KOPT-K1 (cell line): ENCODE results near the gene POTEB3.
"Not testable (repeated sequence)": the region's sequence is repeated elsewhere in the genome, so short reads cannot be mapped to it uniquely, and the experiment has no call there.

Experiments used
- H3K27ac ChIP-seq: fragments of 200-600 bp; sonication (generic); 2 replicates; pipeline ENCODE4 v1.5.1; 2016; ENCODE audit warnings: antibody characterized with exemption, mild to moderate bottlenecking, low read depth, low read length; ENCODE audit not compliant: poor library complexity, severe bottlenecking
- H3K36me3 ChIP-seq: fragments of 200-600 bp; sonication (generic); 2 replicates; pipeline ENCODE4 v1.5.1; 2017; ENCODE audit warnings: antibody characterized with exemption, mild to moderate bottlenecking, low read length, moderate library complexity; ENCODE audit not compliant: insufficient read depth
- H3K9me3 ChIP-seq: fragments of 200-600 bp; sonication (generic); 2 replicates; pipeline ENCODE4 v1.5.1; 2017; ENCODE audit warnings: antibody characterized with exemption, low read length, mild to moderate bottlenecking; ENCODE audit not compliant: insufficient read depth, poor library complexity, severe bottlenecking

The POTEB3 gene

GRCh38 chr15:21440399-21440798 is at the start of gene POTEB3:
POTEB3 (minus strand) TSS chr15:21440499; CDS start chr15:21440011, 488 bp downstream.
- not testable (repeated sequence) for H3K9me3 ChIP-seq, H3K27ac ChIP-seq, H3K36me3 ChIP-seq

GRCh38 chr15:21453683-21454082 is 13.4 kb upstream of the POTEB3 start:
- H3K27ac ChIP-seq, H3K9me3 ChIP-seq, H3K36me3 ChIP-seq: not testable (repeated sequence)

- not testable (repeated sequence) for H3K27ac ChIP-seq, H3K9me3 ChIP-seq, H3K36me3 ChIP-seq
These were observed 11.7 kb upstream of the POTEB3 start for GRCh38 chr15:21451920-21452563.

- not testable (repeated sequence) for H3K36me3 ChIP-seq, H3K9me3 ChIP-seq, H3K27ac ChIP-seq
These were observed 11.2 kb upstream of the POTEB3 start for GRCh38 chr15:21451487-21451886.

GRCh38 chr15:21407366-21407765 is 32.9 kb downstream of the POTEB3 start:
- H3K36me3 ChIP-seq, H3K9me3 ChIP-seq, H3K27ac ChIP-seq: not testable (repeated sequence)

- not testable (repeated sequence) for H3K27ac ChIP-seq, H3K9me3 ChIP-seq, H3K36me3 ChIP-seq
These were observed 38.8 kb downstream of the POTEB3 start for GRCh38 chr15:21401531-21401930.

- not testable (repeated sequence) for H3K36me3 ChIP-seq
These were observed 41.2 kb downstream of the POTEB3 start for GRCh38 chr15:21399111-21399510.

GRCh38 chr15:21398511-21398910 is 41.8 kb downstream of the POTEB3 start:
- H3K36me3 ChIP-seq, H3K9me3 ChIP-seq, H3K27ac ChIP-seq: not testable (repeated sequence)

More at GRCh38 chr15:21399111-21399510, 41.2 kb downstream of the POTEB3 start:
- not testable (repeated sequence) for H3K27ac ChIP-seq, H3K9me3 ChIP-seq

GRCh38 chr15:21397656-21398055 is 42.6 kb downstream of the POTEB3 start:
- not testable (repeated sequence) for H3K36me3 ChIP-seq, H3K9me3 ChIP-seq, H3K27ac ChIP-seq

GRCh38 chr15:21397186-21397585 is 43.1 kb downstream of the POTEB3 start:
- H3K36me3 ChIP-seq, H3K27ac ChIP-seq, H3K9me3 ChIP-seq: not testable (repeated sequence)

- H3K9me3 ChIP-seq, H3K27ac ChIP-seq, H3K36me3 ChIP-seq: not testable (repeated sequence)
These were observed 54.3 kb downstream of the POTEB3 start for GRCh38 chr15:21385961-21386360.

GRCh38 chr15:21383866-21384485 is 56.3 kb downstream of the POTEB3 start:
- not testable (repeated sequence) for H3K36me3 ChIP-seq, H3K9me3 ChIP-seq, H3K27ac ChIP-seq

- H3K36me3 ChIP-seq, H3K9me3 ChIP-seq, H3K27ac ChIP-seq: not testable (repeated sequence)
These were observed 66.6 kb downstream of the POTEB3 start for GRCh38 chr15:21373682-21374081.

GRCh38 chr15:21369177-21369576 is 71.1 kb downstream of the POTEB3 start:
- H3K27ac ChIP-seq, H3K9me3 ChIP-seq, H3K36me3 ChIP-seq: not testable (repeated sequence)

- not testable (repeated sequence) for H3K36me3 ChIP-seq, H3K27ac ChIP-seq, H3K9me3 ChIP-seq
These were observed 71.7 kb downstream of the POTEB3 start for GRCh38 chr15:21368625-21369024.
